Activated naive CD8-positive, alpha-beta T cell treated with anti-CD3 and anti-CD28 coated beads, Interleukin-2, amount 10 ng/mL, durations not matched to agents 7 days and 5 days (primary cell): ENCODE measurements around the gene POLA2. TPM values are rescaled to one million over a fixed set of nuclear protein-coding genes. Genes with fewer than 3 reads are reported as not detected.

ENCODE experiments used
- ATAC-seq: fragments of 150-1000 bp; cut with Tn5 transposase; one replicate; pipeline ENCODE4 v1.10.0; 2021; ENCODE audit warnings: low read depth, moderate library complexity
- POLR2A ChIA-PET: fragments of 350-600 bp; sonication (Branson Sonifier 250); formaldehyde crosslinking; loops from one replicate; lab custom pipeline; 2021; ENCODE audit warnings: antibody characterized with exemption; lab: Charles Lee
- DNase-seq: peaks from one replicate; pipeline ENCODE4 v3.0.0; 2021
- H3K27ac Mint-ChIP-seq: one replicate; pipeline ENCODE4 v1.8.0; 2022; ENCODE audit warnings: mild to moderate bottlenecking, mixed read lengths
- H3K27me3 Mint-ChIP-seq: one replicate; pipeline ENCODE4 v1.8.0; 2022; ENCODE audit warnings: mild to moderate bottlenecking, moderate library complexity, mixed read lengths
- H3K36me3 Mint-ChIP-seq: one replicate; pipeline ENCODE4 v1.8.0; 2021; ENCODE audit warnings: mild to moderate bottlenecking, mixed read lengths
- H3K4me1 Mint-ChIP-seq: one replicate; pipeline ENCODE4 v1.8.0; 2021; ENCODE audit warnings: mixed read lengths
- H3K4me3 Mint-ChIP-seq: one replicate; pipeline ENCODE4 v1.8.0; 2022; ENCODE audit warnings: mild to moderate bottlenecking, moderate library complexity, mixed read lengths
- H3K9me3 Mint-ChIP-seq: one replicate; pipeline ENCODE4 v1.8.0; 2021; ENCODE audit warnings: mixed read lengths
- total RNA-seq, 2 experiments: library from RNA; stranded (reverse); gene quantifications; one replicate each; pipeline ENCODE4 v1.2.3, GENCODE V29; 2021

POLA2 gene
- total RNA-seq, 2 experiments from 2014 or later, result 57.3 to 62.2 TPM

GRCh38 chr11:65295001-65295400, 33.2 kb downstream of the POLA2 start:
- peaks cover 18% of the 10 kb centered on the region for H3K36me3 Mint-ChIP-seq
- no peaks in the 10 kb centered on the region for H3K9me3 Mint-ChIP-seq
- ATAC-seq, result no peak
- H3K4me3 Mint-ChIP-seq, result no peak overlapping the region
- H3K4me1 Mint-ChIP-seq, result no peaks in the 10 kb centered on the region
- H3K27me3 Mint-ChIP-seq, result no peaks in the 10 kb centered on the region
- no peak overlapping the region for H3K27ac Mint-ChIP-seq
- POLR2A ChIA-PET, result no interaction called here
- no peak for DNase-seq

GRCh38 chr11:65295571-65296341, 34.0 kb downstream of the POLA2 start:
- no peak for DNase-seq
- Mint-ChIP-seq H3K9me3 (no peaks in the 10 kb centered on the region), H3K4me3 (no peak overlapping the region), H3K27ac (no peak overlapping the region), H3K27me3 (no peaks in the 10 kb centered on the region), H3K36me3 (peaks cover 18% of the 10 kb centered on the region), H3K4me1 (no peaks in the 10 kb centered on the region)
- ATAC-seq, result no peak
- POLR2A ChIA-PET, result interaction anchor here (1.4 kb wide), 1 partner anchor 13 kb away, joined by 3 read pairs; no protein-coding TSS in a partner anchor

- H3K4me1 Mint-ChIP-seq, result no peaks in the 10 kb centered on the region
- H3K9me3 Mint-ChIP-seq, result no peaks in the 10 kb centered on the region
- H3K27ac Mint-ChIP-seq, result no peak overlapping the region
- DNase-seq (no peak), ATAC-seq (no peak)
- POLR2A ChIA-PET, result no interaction called here
- peaks cover 12% of the 10 kb centered on the region for H3K36me3 Mint-ChIP-seq
- H3K27me3 Mint-ChIP-seq, result no peaks in the 10 kb centered on the region
- no peak overlapping the region for H3K4me3 Mint-ChIP-seq
Observed at GRCh38 chr11:65297026-65297672, 35.4 kb downstream of the POLA2 start.

GRCh38 chr11:65298131-65298535, 36.4 kb downstream of the POLA2 start:
- no peaks in the 10 kb centered on the region for H3K9me3 Mint-ChIP-seq
- H3K4me3 Mint-ChIP-seq, result no peak overlapping the region
- H3K27ac Mint-ChIP-seq, result no peak overlapping the region
- POLR2A ChIA-PET, result no interaction called here
- DNase-seq (no peak), ATAC-seq (no peak)
- peaks cover 12% of the 10 kb centered on the region for H3K36me3 Mint-ChIP-seq
- no peaks in the 10 kb centered on the region for H3K27me3 Mint-ChIP-seq
- no peaks in the 10 kb centered on the region for H3K4me1 Mint-ChIP-seq

GRCh38 chr11:65298655-65299179, 37.0 kb downstream of the POLA2 start:
- no peaks in the 10 kb centered on the region for H3K4me1 Mint-ChIP-seq
- ATAC-seq (no peak), DNase-seq (no peak)
- POLR2A ChIA-PET, result no interaction called here
- no peaks in the 10 kb centered on the region for H3K27me3 Mint-ChIP-seq
- H3K4me3 Mint-ChIP-seq, result no peak overlapping the region
- H3K9me3 Mint-ChIP-seq, result no peaks in the 10 kb centered on the region
- no peak overlapping the region for H3K27ac Mint-ChIP-seq
- peaks cover 15% of the 10 kb centered on the region for H3K36me3 Mint-ChIP-seq

- Mint-ChIP-seq H3K9me3 (no peaks in the 10 kb centered on the region), H3K4me3 (no peak overlapping the region), H3K27me3 (no peaks in the 10 kb centered on the region), H3K4me1 (no peaks in the 10 kb centered on the region), H3K36me3 (peaks cover 11% of the 10 kb centered on the region), H3K27ac (no peak overlapping the region)
- ATAC-seq (no peak), DNase-seq (no peak)
- POLR2A ChIA-PET, result no interaction called here
Observed at GRCh38 chr11:65300621-65301275, 39.0 kb downstream of the POLA2 start.

GRCh38 chr11:65301491-65302329, 39.9 kb downstream of the POLA2 start:
- no peak for ATAC-seq
- POLR2A ChIA-PET, result no interaction called here
- H3K36me3 Mint-ChIP-seq, result peaks cover 9% of the 10 kb centered on the region
- H3K27ac Mint-ChIP-seq, result no peak overlapping the region
- H3K27me3 Mint-ChIP-seq, result no peaks in the 10 kb centered on the region
- no peaks in the 10 kb centered on the region for H3K9me3 Mint-ChIP-seq
- DNase-seq, result no peak
- no peak overlapping the region for H3K4me3 Mint-ChIP-seq
- H3K4me1 Mint-ChIP-seq, result no peaks in the 10 kb centered on the region

GRCh38 chr11:65303555-65303954, 41.8 kb downstream of the POLA2 start:
- Mint-ChIP-seq H3K4me1 (no peaks in the 10 kb centered on the region), H3K27me3 (no peaks in the 10 kb centered on the region), H3K9me3 (no peaks in the 10 kb centered on the region), H3K27ac (no peak overlapping the region), H3K4me3 (no peak overlapping the region), H3K36me3 (peaks cover 9% of the 10 kb centered on the region)
- POLR2A ChIA-PET, result no interaction called here
- ATAC-seq (no peak), DNase-seq (no peak)

- ATAC-seq, result no peak
Observed at GRCh38 chr11:65304110-65304509, 42.3 kb downstream of the POLA2 start.

GRCh38 chr11:65304613-65305012, 42.9 kb downstream of the POLA2 start:
- POLR2A ChIA-PET, result no interaction called here
- ATAC-seq (no peak), DNase-seq (no peak)
- Mint-ChIP-seq H3K4me1 (no peaks in the 10 kb centered on the region), H3K4me3 (no peak overlapping the region), H3K27me3 (no peaks in the 10 kb centered on the region), H3K9me3 (no peaks in the 10 kb centered on the region), H3K36me3 (peaks cover 9% of the 10 kb centered on the region), H3K27ac (no peak overlapping the region)

More at GRCh38 chr11:65304110-65304509, 42.3 kb downstream of the POLA2 start:
- Mint-ChIP-seq H3K27me3 (no peaks in the 10 kb centered on the region), H3K36me3 (peaks cover 9% of the 10 kb centered on the region), H3K9me3 (no peaks in the 10 kb centered on the region), H3K27ac (no peak overlapping the region), H3K4me1 (no peaks in the 10 kb centered on the region), H3K4me3 (no peak overlapping the region)
- no peak for DNase-seq
- POLR2A ChIA-PET, result no interaction called here

- no peak for ATAC-seq
- no peak overlapping the region for H3K4me3 Mint-ChIP-seq
- no peak overlapping the region for H3K27ac Mint-ChIP-seq
- H3K36me3 Mint-ChIP-seq, result peaks cover 9% of the 10 kb centered on the region
- no peak for DNase-seq
- no peaks in the 10 kb centered on the region for H3K27me3 Mint-ChIP-seq
- H3K9me3 Mint-ChIP-seq, result no peaks in the 10 kb centered on the region
- POLR2A ChIA-PET, result no interaction called here
- no peaks in the 10 kb centered on the region for H3K4me1 Mint-ChIP-seq
Observed at GRCh38 chr11:65305501-65306268, 43.9 kb downstream of the POLA2 start.
